ENCODE results near the gene PCP2.

PCP2 gene

DNA sequence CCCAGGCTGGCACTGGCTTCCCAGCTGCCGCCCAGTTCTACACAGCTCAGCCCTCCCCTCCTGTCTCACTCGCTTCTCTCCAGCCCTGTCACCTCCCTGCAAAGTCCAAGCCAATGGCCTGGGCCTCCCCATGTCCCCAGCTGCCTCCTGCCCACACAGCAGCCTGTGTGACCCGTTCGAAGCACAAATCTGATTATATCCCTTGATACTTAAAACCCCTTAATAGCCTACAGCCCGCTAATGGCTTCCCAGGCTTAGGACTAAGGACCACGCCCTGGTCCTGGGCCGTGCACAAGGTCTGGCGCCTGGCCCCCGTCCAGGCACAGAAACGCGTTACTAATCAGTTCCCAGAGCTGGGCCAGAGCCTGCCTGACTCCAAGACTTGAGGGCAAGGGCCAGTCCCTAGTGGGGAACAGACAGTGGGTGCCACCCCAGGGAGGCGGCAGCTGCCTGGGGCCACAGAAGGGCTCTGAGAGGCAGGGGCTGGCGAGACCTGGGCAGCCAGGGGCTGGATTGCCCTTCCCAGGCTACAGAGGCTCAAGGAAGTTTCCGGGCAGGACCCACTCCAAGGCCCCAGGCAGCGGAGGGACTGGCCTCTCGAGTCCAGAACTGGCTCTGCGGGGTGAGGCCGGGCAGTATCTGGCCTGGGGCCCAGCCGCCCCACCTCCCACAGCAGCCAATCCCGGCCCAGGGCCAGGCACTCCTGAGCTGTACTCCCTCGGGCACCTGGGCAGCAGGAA, 14.6 kb downstream of the PCP2 start:
- peak; percentile 58 for DNase-seq (ENCODE audit: low read depth, low spot score)

DNA sequence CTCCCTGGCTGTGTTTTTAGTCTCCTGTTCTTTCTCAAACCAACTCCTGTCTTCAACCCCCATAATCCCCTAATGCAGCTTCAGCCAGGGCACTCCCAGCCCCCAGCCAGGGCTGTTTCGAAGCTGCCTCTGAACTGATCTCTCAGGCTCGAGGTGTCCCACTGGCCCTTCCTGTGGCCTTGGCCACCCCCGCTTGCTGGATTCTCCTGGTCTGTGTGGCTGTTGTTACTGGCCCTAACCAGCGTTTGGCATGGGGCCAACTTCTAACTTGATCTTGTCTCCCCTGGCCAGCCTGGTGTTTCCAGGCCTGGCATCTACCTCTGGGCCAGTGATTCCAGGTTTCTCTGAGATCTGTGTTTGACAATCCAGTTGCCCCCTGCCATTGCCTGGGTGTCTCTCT, 15.2 kb downstream of the PCP2 start:
- DNase-seq (ENCODE audit: low read depth, low spot score): no peak

DNA sequence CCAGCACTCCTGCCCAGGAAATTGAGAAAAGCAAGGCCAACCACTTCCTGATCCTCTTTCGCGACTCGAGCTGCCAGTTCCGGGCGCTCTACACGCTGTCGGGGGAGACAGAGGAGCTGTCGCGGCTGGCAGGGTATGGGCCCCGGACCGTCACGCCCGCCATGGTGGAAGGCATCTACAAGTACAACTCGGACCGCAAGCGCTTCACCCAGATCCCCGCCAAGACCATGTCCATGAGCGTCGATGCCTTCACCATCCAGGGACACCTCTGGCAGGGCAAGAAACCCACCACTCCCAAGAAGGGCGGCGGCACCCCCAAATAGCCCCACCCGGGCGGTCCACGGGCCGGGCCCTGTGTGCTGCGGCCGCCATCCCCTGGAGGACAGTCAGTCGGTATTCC, 15.8 kb downstream of the PCP2 start:
- no peak for DNase-seq (ENCODE audit: low read depth, low spot score)

DNA sequence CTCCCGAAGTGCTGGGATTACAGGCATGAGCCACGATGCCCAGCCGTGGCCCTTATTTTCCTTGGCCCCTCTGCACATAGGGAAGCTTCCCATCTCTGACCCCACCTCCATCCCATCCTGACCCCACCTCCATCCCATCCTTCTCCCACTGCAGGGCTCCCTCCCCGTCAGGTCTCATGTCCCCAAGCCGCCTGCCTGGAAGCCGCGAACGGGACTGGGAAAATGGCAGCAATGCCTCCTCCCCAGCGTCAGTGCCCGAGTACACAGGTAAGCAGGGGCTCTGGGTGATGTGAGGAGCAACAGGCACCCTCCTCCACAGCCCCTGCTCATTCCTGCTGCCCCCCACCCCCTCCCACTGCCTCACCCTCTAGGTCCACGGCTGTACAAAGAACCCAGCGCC, 16.3 kb downstream of the PCP2 start:
- no peak for DNase-seq (ENCODE audit: low read depth, low spot score)

DNA sequence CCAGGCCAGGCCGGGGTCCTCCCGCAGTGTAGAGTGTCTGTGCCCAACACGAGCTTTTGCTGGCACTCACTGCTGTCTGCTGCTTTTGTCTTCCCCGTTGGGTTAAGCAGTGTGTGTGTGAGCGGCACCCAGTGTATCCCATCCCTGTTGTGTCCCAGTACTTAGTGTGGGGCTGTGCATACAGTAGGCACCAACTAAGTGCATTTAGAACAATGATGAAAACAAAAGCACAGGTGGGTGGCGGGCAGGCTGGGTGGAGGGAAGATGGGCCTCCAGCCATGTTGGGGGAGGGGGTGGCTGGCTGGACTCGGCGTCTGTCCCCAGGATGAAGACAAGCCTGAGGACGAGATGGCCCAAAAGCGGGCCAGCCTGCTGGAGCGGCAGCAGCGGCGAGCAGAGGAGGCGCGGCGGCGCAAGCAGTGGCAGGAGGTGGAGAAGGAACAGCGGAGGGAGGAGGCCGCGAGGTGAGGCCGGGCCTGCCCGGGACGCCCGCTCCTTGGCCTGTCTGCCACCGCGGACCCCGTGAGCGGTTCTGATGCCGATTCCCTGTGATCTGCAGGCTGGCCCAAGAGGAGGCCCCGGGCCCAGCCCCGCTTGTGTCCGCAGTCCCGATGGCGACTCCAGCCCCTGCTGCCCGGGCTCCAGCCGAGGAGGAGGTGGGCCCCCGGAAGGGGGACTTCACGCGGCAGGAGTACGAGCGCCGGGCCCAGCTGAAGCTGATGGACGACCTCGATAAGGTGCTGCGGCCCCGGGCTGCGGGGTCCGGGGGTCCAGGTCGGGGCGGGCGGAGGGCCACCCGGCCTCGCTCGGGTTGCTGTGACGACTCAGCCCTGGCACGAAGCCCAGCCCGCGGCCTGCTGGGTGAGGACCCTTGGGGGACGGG, 18.4 kb downstream of the PCP2 start:
- no peak for DNase-seq (ENCODE audit: low read depth, low spot score)

DNA sequence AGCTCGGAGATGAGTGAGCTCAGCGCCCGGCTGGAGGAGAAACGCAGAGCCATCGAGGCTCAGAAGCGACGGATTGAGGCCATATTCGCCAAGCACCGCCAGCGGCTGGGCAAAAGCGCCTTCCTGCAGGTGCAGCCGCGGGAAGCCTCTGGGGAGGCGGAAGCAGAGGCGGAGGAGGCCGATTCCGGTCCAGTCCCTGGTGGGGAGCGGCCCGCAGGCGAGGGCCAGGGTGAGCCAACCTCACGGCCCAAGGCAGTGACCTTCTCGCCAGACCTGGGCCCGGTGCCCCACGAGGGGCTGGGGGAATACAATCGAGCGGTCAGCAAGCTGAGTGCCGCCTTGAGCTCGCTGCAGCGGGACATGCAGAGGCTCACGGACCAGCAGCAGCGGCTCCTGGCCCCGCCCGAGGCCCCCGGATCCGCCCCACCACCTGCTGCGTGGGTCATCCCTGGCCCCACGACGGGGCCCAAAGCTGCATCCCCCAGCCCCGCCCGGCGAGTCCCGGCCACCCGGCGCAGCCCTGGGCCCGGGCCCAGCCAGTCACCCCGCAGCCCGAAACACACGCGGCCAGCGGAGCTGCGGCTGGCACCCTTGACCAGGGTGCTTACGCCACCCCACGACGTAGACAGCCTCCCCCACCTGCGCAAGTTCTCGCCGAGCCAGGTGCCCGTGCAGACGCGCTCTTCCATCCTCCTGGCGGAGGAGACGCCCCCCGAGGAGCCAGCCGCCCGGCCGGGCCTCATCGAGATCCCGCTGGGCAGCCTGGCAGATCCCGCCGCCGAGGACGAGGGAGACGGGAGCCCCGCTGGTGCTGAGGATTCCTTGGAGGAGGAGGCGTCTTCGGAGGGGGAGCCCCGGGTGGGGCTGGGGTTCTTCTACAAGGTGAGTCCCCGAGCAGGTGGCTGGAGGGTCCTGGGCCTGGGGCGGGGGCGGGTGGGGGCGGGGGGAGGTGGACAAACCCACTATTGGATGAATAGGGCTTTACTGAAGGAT, 20.9 kb downstream of the PCP2 start:
- DNase-seq (ENCODE audit: low read depth, low spot score): no peak

DNA sequence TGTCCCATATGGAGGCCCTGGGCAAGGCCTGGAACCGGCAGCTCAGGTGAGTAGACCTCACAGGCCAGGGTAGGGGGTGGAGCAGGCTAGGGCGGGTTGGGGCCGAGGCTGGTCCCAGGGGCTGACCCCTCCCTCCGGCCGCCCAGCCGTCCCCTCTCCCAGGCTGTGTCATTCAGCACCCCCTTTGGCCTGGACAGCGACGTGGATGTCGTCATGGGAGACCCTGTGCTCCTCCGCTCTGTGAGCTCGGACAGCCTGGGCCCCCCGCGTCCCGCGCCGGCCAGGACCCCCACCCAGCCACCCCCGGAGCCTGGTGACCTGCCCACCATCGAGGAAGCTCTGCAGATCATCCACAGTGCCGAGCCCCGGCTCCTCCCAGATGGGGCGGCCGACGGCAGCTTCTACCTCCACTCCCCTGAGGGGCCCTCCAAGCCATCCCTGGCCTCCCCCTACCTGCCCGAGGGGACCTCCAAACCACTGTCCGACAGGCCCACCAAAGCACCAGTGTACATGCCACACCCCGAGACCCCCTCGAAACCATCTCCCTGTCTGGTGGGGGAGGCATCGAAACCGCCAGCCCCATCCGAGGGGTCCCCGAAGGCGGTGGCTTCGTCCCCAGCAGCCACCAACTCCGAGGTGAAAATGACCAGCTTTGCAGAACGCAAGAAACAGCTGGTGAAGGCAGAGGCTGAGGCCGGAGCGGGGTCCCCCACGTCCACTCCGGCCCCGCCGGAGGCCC, 21.8 kb downstream of the PCP2 start:
- DNase-seq (ENCODE audit: low read depth, low spot score): no peak

DNA sequence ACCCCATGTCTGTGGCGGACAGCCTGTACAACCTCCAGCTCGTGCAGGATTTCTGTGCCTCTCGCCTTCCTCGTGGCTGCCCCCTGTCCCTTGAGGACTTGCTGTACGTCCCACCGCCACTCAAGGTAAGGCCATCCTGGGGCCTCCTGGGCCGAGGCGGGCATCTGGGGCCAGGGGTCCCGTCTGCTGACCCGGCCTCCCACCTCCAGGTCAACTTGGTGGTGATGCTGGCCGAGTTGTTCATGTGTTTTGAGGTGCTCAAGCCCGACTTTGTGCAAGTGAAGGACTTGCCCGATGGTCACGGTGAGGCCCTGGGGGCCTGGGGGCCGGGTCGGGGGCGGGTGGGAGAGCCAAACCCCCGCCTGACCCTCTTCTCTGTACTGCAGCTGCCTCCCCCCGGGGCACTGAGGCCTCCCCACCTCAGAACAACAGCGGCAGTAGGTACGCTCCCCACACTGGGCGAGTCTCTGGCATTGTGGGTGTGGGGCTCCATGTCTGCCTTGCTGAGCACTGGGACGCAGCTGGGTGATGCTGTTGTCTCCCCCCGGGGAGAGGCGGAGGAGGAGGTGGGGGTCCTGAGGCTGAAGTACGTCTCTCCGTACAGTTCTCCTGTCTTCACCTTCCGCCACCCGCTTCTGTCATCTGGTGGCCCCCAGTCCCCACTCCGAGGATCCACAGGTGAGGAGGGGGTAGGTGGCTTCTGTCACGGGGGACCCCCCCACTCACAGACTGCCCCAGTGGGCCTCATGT, 22.9 kb downstream of the PCP2 start:
- no peak for DNase-seq (ENCODE audit: low read depth, low spot score)

DNA sequence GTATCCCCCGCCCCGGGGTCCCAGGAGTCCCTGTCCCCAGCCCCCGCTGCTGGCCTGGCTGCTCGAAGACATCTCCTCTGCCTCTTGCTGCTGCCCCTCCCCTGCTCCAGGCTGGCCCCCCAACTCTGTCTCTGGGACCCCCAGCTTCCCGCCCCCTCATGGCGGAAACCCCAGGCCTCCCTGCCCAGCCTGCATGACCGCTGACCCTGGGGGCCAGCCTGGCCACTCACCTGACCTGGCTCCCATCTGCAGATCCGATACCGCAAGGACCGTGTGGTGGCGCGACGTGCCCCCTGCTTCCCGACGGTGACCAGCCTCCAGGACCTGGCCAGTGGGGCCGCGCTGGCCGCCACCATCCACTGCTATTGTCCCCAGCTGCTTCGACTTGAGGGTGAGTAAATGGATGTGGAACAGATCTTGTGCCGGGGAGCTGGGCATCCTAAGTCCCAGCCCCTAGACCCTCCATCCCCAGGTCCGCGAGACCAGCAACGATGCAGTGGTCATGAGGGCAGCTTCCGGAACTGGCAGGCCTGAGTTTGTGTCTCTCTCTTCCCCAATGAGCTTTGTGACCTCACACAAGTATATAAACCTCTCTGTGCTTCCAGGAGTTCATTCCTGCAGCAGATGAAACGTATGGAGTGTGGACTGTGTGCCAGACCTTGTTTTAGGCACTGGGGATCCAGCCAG, 25.5 kb downstream of the PCP2 start:
- no peak for DNase-seq (ENCODE audit: low read depth, low spot score)

DNA sequence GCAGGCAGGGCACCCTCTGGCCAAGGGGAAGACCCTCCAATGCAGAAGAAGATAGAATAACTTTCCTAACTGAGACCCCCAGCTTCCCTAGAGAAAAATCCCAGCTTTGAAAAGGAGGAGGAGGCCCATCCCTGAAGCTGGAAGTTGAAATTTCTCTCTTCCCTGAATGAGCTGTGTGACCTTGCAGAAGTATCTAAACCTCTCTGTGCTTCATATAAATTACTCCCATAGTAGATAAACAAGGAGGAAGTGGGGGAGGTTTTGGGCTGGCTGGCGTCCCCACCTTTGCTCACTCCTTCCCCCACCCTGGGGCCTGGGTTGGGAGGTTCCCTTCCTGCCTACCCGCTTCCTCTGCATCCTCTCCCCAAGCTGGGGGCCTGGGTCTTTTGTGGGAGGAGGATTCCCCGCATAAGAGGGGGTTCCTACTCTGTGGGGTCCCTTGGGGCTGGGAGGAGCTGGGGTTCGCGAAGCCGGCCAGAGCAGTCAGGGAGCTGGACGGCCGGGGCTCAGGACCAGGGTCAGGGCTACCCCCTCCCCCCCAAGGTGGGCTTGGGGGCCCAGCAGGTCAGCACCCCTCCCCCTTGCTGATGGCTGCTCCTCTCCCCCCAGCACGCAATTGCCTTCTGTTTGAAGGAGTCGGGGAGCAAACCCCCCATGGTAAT, 26.2 kb downstream of the PCP2 start:
- no peak for DNase-seq (ENCODE audit: low read depth, low spot score)

DNA sequence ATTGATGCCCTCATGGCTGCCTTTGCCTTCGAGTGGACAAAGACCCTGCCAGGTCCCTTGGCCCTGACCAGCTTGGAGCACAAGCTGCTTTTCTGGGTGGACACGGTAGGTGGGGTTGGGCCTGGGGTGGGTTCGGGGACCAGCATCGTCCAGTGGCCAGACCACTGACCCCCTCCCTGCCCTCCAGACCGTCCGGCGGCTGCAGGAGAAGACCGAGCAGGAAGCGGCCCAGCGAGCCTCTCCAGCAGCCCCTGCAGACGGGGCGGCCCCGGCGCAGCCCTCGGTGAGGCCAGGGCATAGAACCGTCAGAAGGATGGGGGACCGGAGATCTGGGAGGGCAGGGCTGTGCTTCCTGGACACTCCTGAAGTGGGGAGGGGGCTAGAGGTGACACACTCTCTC, 27.2 kb downstream of the PCP2 start:
- DNase-seq (ENCODE audit: low read depth, low spot score): no peak

DNA sequence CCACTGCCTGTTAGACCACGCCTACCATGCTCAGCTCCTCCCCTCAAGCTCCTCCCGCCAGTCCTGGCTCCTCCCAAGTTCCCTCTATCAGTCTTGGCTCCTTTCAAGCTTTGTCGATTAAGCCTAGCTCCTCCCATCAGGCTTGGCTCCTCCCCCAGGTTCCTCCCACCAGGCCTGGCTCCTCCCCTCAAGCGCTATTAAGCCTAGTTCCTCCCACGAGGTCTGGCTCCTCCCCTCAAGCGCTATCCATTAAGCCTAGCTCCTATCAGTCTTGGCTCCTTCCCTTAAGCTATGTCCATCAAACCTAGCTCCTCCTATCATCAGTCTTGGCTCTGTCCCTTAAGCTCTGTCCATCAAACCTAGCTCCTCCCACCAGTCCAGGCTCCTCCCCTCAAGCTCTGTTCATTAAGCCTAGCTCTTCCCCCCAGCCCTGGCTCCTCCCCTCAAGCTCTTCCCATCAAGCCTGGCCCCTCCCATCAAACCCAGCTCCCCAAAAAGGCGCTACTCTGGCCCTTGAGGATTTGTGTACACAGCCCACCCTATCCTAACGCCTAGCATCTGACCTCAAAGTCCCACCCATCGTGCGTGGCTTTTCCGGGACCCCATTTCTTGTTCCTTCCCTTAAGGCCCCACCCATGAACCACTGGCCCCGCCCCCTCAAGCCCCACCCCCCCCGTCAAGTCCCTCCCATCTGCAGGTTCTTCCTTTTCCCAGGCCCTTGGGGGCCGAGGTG, 27.9 kb downstream of the PCP2 start:
- peak; percentile 97 for DNase-seq (ENCODE audit: low read depth, low spot score)

DNA sequence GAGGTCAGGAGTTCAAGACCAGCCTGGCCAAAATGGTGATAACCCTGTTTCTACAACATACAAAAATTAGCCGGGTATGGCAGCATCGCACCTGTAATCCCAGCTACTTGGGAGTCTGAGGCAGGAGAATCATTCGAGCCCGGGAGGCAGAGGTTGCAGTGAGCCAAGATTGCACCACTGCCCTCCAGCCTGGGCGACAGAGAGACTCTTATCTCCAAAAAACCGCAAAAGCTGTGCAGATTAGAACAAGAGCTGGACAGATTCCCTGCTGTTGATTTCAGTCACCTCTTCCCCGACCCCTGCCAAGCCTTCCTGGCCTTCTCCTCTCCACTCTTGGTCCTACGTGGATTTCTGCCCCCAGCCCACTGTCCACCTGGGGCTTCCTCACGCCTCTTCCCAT, 29.6 kb downstream of the PCP2 start:
- DNase-seq (ENCODE audit: low read depth, low spot score): no peak

DNA sequence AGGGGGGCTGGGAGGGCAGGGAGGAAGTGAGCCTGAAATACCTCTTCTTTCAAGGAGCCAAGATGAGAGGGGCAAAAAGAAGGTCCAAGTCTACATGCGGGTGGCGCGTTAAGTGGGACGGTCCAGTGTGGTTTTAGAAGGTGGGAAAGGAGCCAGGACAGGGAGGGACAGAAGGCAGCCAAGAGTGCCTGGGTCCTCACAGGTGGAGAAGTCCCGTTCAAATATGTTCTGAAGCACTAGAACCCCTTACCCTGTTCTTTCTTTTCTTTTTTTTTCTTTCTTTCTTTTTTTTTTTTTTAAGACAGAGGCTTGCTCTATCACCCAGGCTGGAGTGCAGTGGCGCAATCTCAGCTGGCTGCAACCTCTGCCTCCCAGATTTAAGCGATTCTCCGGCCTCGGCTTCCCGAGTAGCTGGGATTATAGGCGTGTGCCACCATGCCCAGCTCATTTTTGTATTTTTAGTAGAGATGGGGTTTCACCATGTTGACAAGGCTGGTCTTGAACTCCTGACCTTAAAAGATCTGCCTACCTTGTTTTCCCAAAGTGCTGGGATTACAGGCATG, 30.5 kb downstream of the PCP2 start:
- DNase-seq (ENCODE audit: low read depth, low spot score): no peak

DNA sequence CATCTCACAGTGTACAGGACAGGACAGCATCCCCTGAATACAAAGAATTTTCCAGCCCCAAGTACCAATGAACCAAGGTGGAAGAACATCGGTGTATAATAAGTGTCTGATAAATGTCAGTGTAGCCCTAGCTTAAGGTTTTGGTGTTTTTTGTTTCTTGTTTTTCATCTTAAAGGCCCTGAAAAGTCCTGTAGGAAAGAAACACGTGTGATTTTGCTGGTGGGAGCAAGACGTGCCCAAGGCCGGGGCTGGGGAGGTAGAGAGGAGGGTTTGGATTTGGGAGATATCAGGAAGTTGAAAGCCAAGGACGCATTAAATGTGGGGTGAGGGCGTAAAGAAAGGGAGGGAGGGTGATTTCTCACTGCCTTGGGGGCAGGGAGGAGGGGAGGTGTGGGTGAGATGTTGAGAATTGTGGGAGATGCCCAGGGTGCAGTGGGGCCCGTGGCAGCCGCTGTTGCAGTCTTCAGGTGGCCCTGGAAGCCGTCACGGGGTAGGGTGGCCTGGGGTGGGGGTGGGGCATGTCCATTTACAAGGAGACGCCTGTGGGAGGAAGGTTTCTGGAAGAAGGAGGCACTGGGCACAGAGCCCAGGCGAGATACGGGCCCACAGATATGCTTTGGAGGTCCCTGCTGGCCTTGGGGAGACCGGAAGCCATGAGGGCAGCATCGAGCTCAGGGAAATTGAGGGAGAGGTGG, 31.1 kb downstream of the PCP2 start:
- DNase-seq (ENCODE audit: low read depth, low spot score): no peak

DNA sequence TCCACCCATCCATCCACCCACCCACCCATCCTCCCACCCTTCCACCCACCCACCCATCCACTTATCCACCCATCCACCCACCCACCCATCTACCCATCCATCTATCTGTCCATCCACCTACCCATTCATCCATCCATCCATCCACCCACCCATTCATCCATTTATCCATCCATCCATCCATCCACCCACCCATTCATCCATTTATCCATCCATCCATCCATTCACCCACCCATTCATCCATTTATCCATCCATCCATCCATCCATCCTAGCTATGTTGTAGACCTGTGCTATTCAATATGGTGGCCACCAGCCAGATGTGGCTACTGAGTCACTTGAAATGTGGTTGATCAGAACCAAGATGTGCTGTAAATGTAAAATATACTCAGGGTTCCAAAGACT, 32.8 kb downstream of the PCP2 start:
- no peak for DNase-seq (ENCODE audit: low read depth, low spot score)

DNA sequence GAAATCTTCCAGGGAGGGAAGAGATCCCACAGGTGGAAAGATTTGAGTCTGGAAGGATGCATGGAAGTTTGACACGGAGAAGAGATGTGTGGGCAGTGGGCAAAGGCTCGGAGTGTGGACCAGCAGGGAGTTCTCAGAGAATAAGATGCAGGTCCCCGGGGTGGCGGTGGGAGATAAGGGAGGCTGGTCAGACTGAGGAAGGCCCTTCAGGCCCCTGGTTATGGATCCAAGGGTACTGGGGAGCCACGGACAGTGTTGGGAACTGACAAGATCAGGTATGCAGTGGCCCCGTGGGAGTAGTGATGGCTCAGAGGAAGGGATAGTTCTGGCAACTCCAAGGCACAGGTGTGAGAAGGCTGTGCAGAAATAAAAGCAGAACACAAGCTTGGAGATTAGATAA, 35.3 kb downstream of the PCP2 start:
- DNase-seq (ENCODE audit: low read depth, low spot score): no peak

DNA sequence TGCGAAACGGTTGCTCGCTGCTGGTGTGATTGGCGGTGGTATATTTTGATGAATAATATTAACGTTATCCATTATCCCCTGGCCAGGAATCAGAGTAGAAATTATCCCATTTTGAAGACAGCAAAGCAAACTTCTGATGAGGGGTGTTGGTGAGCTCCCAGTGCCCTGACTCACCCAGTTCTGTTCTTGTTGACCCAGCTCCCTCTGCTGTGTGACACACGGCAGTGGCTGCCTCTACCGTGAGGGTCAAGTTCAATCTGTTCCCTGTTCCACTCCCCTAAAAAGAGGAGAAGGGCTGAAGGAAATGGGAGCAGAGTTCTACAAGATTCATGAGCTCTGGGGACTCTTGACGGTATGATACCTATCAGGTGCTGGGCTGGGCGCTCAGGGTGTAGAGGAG, 35.8 kb downstream of the PCP2 start:
- no peak for DNase-seq (ENCODE audit: low read depth, low spot score)
